DOHH2 (cell line): ENCODE data around the gene AP1B1.
A peak's percentile ranks its signal among the peaks of the same experiment; 100 is the strongest.

Experiments used
- H3F3A ChIP-seq: fragments of 200-600 bp; sonication (generic), shearing (Covaris generic); 2 replicates; pipeline ENCODE4 v1.6.0; 2016; ENCODE audit warnings: antibody characterized with exemption, mild to moderate bottlenecking; ENCODE audit not compliant: control insufficient read depth, insufficient read depth
- H3K27ac ChIP-seq: fragments of 200-600 bp; sonication (generic); 2 replicates; pipeline ENCODE4 v1.5.1; 2014; ENCODE audit warnings: low read depth, mild to moderate bottlenecking, low read length, moderate library complexity
- H3K27me3 ChIP-seq: fragments of 200-600 bp; sonication (generic); 2 replicates; pipeline ENCODE4 v1.6.1; 2014; ENCODE audit warnings: mild to moderate bottlenecking, low read length, mixed read lengths; ENCODE audit not compliant: control insufficient read depth
- H3K36me3 ChIP-seq: fragments of 200-600 bp; sonication (generic); 2 replicates; pipeline ENCODE4 v1.6.1; 2014; ENCODE audit warnings: mild to moderate bottlenecking, low read length, moderate library complexity, mixed read lengths; ENCODE audit not compliant: control insufficient read depth
- H3K4me1 ChIP-seq: fragments of 200-600 bp; sonication (generic); 2 replicates; pipeline ENCODE4 v1.6.1; 2014; ENCODE audit warnings: mild to moderate bottlenecking, low read length, mixed read lengths; ENCODE audit not compliant: control insufficient read depth
- H3K4me2 ChIP-seq: fragments of 200-600 bp; sonication (generic); 2 replicates; pipeline ENCODE4 v1.6.0; 2014; ENCODE audit warnings: mild to moderate bottlenecking, low read length, moderate library complexity
- H3K4me3 ChIP-seq: fragments of 200-600 bp; sonication (generic); 2 replicates; pipeline ENCODE4 v1.5.1; 2014; ENCODE audit warnings: mild to moderate bottlenecking, low read length, mixed read lengths
- H3K79me2 ChIP-seq: fragments of 200-600 bp; sonication (generic); 2 replicates; pipeline ENCODE4 v1.6.1; 2014; ENCODE audit warnings: mild to moderate bottlenecking, low read length, mixed read lengths; ENCODE audit not compliant: control insufficient read depth
- H3K9me2 ChIP-seq: fragments of 200-600 bp; sonication (generic); replicated peaks from 2 replicates; pipeline ENCODE4 v1.6.1; 2014; ENCODE audit warnings: mild to moderate bottlenecking, low read length, mixed read lengths; ENCODE audit not compliant: control insufficient read depth
- H3K9me3 ChIP-seq: fragments of 200-600 bp; sonication (generic); 2 replicates; pipeline ENCODE4 v1.6.1; 2014; ENCODE audit warnings: antibody characterized with exemption, low read length, mixed read lengths; ENCODE audit not compliant: control insufficient read depth, insufficient read depth
- H4K20me1 ChIP-seq: fragments of 200-600 bp; sonication (generic); 2 replicates; pipeline ENCODE4 v1.6.0; 2014; ENCODE audit warnings: low read depth, mild to moderate bottlenecking, antibody characterized with exemption, low read length, moderate library complexity; ENCODE audit not compliant: control insufficient read depth, insufficient read depth
- EZH2phosphoT487 ChIP-seq: fragments of 200-600 bp; sonication (generic); IDR thresholded peaks from 2 replicates; pipeline ENCODE4 v1.6.1; 2017; ENCODE audit warnings: borderline replicate concordance, mild to moderate bottlenecking, antibody characterized with exemption, low read length, moderate library complexity, mixed read lengths
- TF ChIP-seq, protein P1 (sequence below): fragments of 200-600 bp; sonication (generic); IDR thresholded peaks from one replicate; pipeline ENCODE4 v1.5.1; 2014; ENCODE audit warnings: antibody characterized with exemption, mild to moderate bottlenecking, low read depth, low read length; ENCODE audit not compliant: poor library complexity, severe bottlenecking

Gene AP1B1

DNA sequence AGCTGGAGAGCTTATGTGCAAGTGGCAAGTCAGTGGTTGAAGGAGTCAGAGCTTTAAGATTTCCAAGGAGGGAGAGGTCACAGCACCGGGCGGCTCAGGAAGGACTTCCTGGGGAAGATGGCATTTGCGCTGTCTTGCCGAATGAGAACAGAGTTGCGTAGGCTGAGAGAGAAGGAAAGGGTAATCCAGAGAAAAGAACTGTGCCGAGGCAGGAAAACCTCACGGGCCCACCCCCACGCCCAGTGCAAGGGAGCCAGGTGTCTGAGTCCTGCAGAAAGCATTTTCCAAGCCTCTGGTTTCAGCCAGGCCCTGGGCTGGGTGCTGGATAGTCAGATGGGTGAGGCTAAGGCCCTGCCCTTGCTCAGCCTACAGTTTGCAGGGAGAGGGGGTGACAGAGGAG, 3.2 kb upstream of the AP1B1 start:
- no peaks in the 10 kb centered on the region for H3K9me2 ChIP-seq
- no peak for TF ChIP-seq EZH2phosphoT487
- TF ChIP-seq, protein P1, sequence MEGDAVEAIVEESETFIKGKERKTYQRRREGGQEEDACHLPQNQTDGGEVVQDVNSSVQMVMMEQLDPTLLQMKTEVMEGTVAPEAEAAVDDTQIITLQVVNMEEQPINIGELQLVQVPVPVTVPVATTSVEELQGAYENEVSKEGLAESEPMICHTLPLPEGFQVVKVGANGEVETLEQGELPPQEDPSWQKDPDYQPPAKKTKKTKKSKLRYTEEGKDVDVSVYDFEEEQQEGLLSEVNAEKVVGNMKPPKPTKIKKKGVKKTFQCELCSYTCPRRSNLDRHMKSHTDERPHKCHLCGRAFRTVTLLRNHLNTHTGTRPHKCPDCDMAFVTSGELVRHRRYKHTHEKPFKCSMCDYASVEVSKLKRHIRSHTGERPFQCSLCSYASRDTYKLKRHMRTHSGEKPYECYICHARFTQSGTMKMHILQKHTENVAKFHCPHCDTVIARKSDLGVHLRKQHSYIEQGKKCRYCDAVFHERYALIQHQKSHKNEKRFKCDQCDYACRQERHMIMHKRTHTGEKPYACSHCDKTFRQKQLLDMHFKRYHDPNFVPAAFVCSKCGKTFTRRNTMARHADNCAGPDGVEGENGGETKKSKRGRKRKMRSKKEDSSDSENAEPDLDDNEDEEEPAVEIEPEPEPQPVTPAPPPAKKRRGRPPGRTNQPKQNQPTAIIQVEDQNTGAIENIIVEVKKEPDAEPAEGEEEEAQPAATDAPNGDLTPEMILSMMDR: no peak
- H3K4me3 ChIP-seq: no peak overlapping the region
- H3K79me2 ChIP-seq: peaks cover 23% of the 10 kb centered on the region
- H3K27me3 ChIP-seq: peaks cover 6% of the 10 kb centered on the region
- peaks cover 14% of the 10 kb centered on the region for H3K36me3 ChIP-seq
- no peaks in the 10 kb centered on the region for H3K9me3 ChIP-seq
- no peak overlapping the region for H3K4me2 ChIP-seq
- peaks cover 6% of the 10 kb centered on the region for H3F3A ChIP-seq
- H3K4me1 ChIP-seq: peaks cover 27% of the 10 kb centered on the region
- no peaks in the 10 kb centered on the region for H4K20me1 ChIP-seq
- no peak overlapping the region for H3K27ac ChIP-seq

DNA sequence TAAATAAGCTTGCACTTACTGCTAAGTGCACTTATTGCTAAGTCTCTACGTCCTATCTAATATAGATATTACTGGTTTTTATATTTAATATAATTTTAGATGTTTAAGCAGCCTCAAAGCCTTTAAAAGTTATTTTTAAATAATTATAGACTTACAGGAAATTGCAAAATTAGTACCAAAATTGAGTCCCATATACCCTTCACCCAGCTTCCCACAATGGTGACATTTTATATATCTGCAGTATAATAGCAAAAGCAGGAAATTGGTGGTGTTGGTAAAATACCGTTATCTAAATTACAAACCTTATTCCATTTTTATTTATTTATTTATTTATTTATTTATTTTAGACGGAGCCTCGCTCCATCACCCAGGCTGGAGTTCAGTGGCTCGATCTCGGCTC, 1.9 kb upstream of the AP1B1 start:
- H3K36me3 ChIP-seq: peaks cover 23% of the 10 kb centered on the region
- no peak overlapping the region for H3K4me2 ChIP-seq
- H3K9me3 ChIP-seq: no peaks in the 10 kb centered on the region
- no peak overlapping the region for H3K27ac ChIP-seq
- no peaks in the 10 kb centered on the region for H3K9me2 ChIP-seq
- no peak overlapping the region for H3K4me3 ChIP-seq
- H3K4me1 ChIP-seq: peaks cover 40% of the 10 kb centered on the region
- H3K27me3 ChIP-seq: no peaks in the 10 kb centered on the region; the same call in 1 of the 2 replicates
- H3K79me2 ChIP-seq: peaks cover 34% of the 10 kb centered on the region
- H3F3A ChIP-seq: peaks cover 16% of the 10 kb centered on the region
- H4K20me1 ChIP-seq: peaks cover 2% of the 10 kb centered on the region; the same call in 1 of the 2 replicates
- TF ChIP-seq, protein P1: no peak
- no peak for TF ChIP-seq EZH2phosphoT487

DNA sequence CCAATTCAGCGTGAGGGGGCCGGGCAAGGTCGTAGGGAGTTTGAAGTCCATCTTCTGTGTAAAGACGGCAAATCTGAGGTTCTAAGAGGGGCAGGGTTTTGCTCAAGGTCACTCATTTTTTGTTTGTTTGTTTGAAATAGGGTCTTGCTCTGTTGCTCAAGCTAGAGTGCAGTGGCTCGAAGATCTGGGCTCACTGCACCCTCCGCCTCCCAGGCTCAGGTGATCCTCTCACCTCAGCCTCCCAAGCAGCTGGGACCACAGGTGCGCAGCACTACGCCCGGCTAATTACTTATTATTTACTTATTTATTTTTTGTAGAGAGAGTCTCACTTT, 355 bp upstream of the AP1B1 start:
- H3K27ac ChIP-seq: peak overlapping the region; percentile 92; the same call in 1 of the 2 replicates
- peaks cover 53% of the 10 kb centered on the region for H3K4me1 ChIP-seq
- no peak for TF ChIP-seq EZH2phosphoT487
- H3K36me3 ChIP-seq: peaks cover 39% of the 10 kb centered on the region
- peaks cover 49% of the 10 kb centered on the region for H3K79me2 ChIP-seq
- no peaks in the 10 kb centered on the region for H3K9me2 ChIP-seq
- H3K27me3 ChIP-seq: no peaks in the 10 kb centered on the region
- H3K4me3 ChIP-seq: peak overlapping the region; percentile 79
- peak overlapping the region; percentile 85 for H3K4me2 ChIP-seq
- H3K9me3 ChIP-seq: no peaks in the 10 kb centered on the region
- H3F3A ChIP-seq: peaks cover 17% of the 10 kb centered on the region
- peaks cover 15% of the 10 kb centered on the region for H4K20me1 ChIP-seq

DNA sequence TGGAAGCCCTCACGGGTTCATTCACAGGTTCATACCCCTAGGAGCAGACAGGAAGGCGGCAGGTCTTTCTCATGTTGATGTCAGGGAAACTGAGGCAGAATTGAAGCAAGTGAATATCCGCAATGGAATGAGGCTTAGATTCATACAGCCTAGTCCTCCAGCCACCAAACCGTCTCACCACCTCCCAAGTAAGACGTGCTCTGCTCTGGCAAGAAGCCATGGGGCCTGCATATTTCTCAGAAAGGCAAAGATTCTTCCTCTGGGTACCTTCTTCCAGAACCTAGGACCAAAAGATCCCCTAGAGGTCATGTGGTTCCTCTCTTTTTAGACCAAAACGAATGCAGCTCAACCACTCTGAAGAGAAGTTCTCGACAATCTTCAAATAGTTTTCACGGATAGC, 1.7 kb downstream of the AP1B1 start:
- peaks cover 60% of the 10 kb centered on the region for H3K4me1 ChIP-seq
- H3F3A ChIP-seq: peaks cover 17% of the 10 kb centered on the region
- H3K4me3 ChIP-seq: peak overlapping the region; percentile 79
- TF ChIP-seq EZH2phosphoT487: no peak
- TF ChIP-seq, protein P1: no peak
- H3K27ac ChIP-seq: peak overlapping the region; percentile 92
- peaks cover 57% of the 10 kb centered on the region for H3K36me3 ChIP-seq
- peaks cover 27% of the 10 kb centered on the region for H4K20me1 ChIP-seq
- no peaks in the 10 kb centered on the region for H3K9me3 ChIP-seq
- no peaks in the 10 kb centered on the region for H3K9me2 ChIP-seq
- H3K79me2 ChIP-seq: peaks cover 70% of the 10 kb centered on the region
- H3K4me2 ChIP-seq: peak overlapping the region; percentile 85
- H3K27me3 ChIP-seq: no peaks in the 10 kb centered on the region
